H9 (cell line): ENCODE measurements around the gene TTC3. TPM values are rescaled to one million over a fixed set of nuclear protein-coding genes. Genes with fewer than 3 reads are reported as not detected.

Source experiments
- DNase-seq: peaks from one replicate; pipeline ENCODE4 v3.0.0-alpha.2; 2017
- H2AFZ ChIP-seq: one replicate; pipeline ENCODE4 v1.6.1; 2013; ENCODE audit warnings: mild to moderate bottlenecking, low read length, control low read depth, moderate library complexity
- H2AK5ac ChIP-seq: 2 replicates; pipeline ENCODE4 v1.6.1; 2013; ENCODE audit warnings: low read length, control low read depth, mixed read lengths; ENCODE audit not compliant: insufficient read length
- H2BK120ac ChIP-seq: one replicate; pipeline ENCODE4 v1.6.1; 2013; ENCODE audit warnings: low read depth, mild to moderate bottlenecking, low read length, control low read depth, inconsistent platforms; ENCODE audit not compliant: poor library complexity, severe bottlenecking
- H2BK12ac ChIP-seq: 2 replicates; pipeline ENCODE4 v1.6.1; 2013; ENCODE audit warnings: low read length, control low read depth, mixed read lengths, low read depth; ENCODE audit not compliant: insufficient read length
- H2BK15ac ChIP-seq: 2 replicates; pipeline ENCODE4 v1.6.1; 2013; ENCODE audit warnings: low read depth, low read length, control low read depth
- H2BK20ac ChIP-seq: one replicate; pipeline ENCODE4 v1.6.1; 2013; ENCODE audit warnings: low read depth, mild to moderate bottlenecking, low read length, control low read depth, inconsistent platforms; ENCODE audit not compliant: poor library complexity, severe bottlenecking
- H2BK5ac ChIP-seq: 2 replicates; pipeline ENCODE4 v1.6.1; 2013; ENCODE audit warnings: low read length, control low read depth, mixed read lengths; ENCODE audit not compliant: insufficient read length
- H3K14ac ChIP-seq: 2 replicates; pipeline ENCODE4 v1.6.1; 2013; ENCODE audit warnings: low read length, control low read depth; ENCODE audit not compliant: insufficient read depth
- H3K18ac ChIP-seq: 2 replicates; pipeline ENCODE4 v1.6.1; 2013; ENCODE audit warnings: low read depth, mild to moderate bottlenecking, mixed read lengths, low read length, control low read depth; ENCODE audit not compliant: insufficient read length
- H3K23ac ChIP-seq: 2 replicates; pipeline ENCODE4 v1.6.1; 2013; ENCODE audit warnings: low read length, control low read depth, mixed read lengths, low read depth; ENCODE audit not compliant: insufficient read length
- H3K23me2 ChIP-seq: 2 replicates; pipeline ENCODE4 v1.6.1; 2013; ENCODE audit warnings: low read depth, mild to moderate bottlenecking, mixed read lengths, low read length, control low read depth; ENCODE audit not compliant: insufficient read length, poor library complexity, severe bottlenecking
- H3K27ac ChIP-seq: 2 replicates; pipeline ENCODE4 v1.5.1; 2013; ENCODE audit warnings: low read length, control low read depth, mixed read lengths, low read depth; ENCODE audit not compliant: insufficient read length
- H3K27me3 ChIP-seq: 2 replicates; pipeline ENCODE4 v1.6.1; 2013; ENCODE audit warnings: low read length, control low read depth, inconsistent platforms; ENCODE audit not compliant: insufficient read depth
- H3K4ac ChIP-seq: 2 replicates; pipeline ENCODE4 v1.6.1; 2013; ENCODE audit warnings: low read depth, mild to moderate bottlenecking, control low read depth, inconsistent platforms, low read length, moderate library complexity
- H3K4me1 ChIP-seq: 2 replicates; pipeline ENCODE4 v1.6.1; 2013; ENCODE audit warnings: low read length, control low read depth, inconsistent platforms; ENCODE audit not compliant: insufficient read depth
- H3K4me2 ChIP-seq: 2 replicates; pipeline ENCODE4 v1.6.1; 2013; ENCODE audit warnings: low read length, control low read depth, mixed read lengths; ENCODE audit not compliant: insufficient read length, insufficient read depth
- H3K56ac ChIP-seq: 2 replicates; pipeline ENCODE4 v1.6.1; 2013; ENCODE audit warnings: low read depth, mild to moderate bottlenecking, mixed read lengths, low read length, control low read depth; ENCODE audit not compliant: insufficient read length
- H3K79me1 ChIP-seq: 2 replicates; pipeline ENCODE4 v1.6.1; 2013; ENCODE audit warnings: low read depth, mild to moderate bottlenecking, moderate library complexity, low read length, control low read depth, inconsistent platforms; ENCODE audit not compliant: insufficient read depth, poor library complexity, severe bottlenecking
- H3K79me2 ChIP-seq: 2 replicates; pipeline ENCODE4 v1.6.1; 2013; ENCODE audit warnings: low read length, control low read depth, inconsistent platforms; ENCODE audit not compliant: insufficient read depth
- H3K9ac ChIP-seq: 2 replicates; pipeline ENCODE4 v1.6.1; 2013; ENCODE audit warnings: low read length, control low read depth, mixed read lengths; ENCODE audit not compliant: insufficient read length; ENCODE audit errors: extremely low read depth
- H3K9me3 ChIP-seq: one replicate; pipeline ENCODE4 v1.6.1; 2013; ENCODE audit warnings: low read depth, low read length, inconsistent platforms; ENCODE audit not compliant: control insufficient read depth
- H3T11ph ChIP-seq: one replicate; pipeline ENCODE4 v1.6.1; 2013; ENCODE audit warnings: mild to moderate bottlenecking, low read length, control low read depth, inconsistent platforms
- H4K20me1 ChIP-seq: one replicate; pipeline ENCODE4 v1.6.1; 2013; ENCODE audit not compliant: control insufficient read depth, insufficient read length, insufficient read depth
- H4K5ac ChIP-seq: 2 replicates; pipeline ENCODE4 v1.6.1; 2013; ENCODE audit warnings: low read depth, mild to moderate bottlenecking, mixed read lengths, low read length, control low read depth; ENCODE audit not compliant: insufficient read length
- H4K8ac ChIP-seq: replicated peaks from 2 replicates; pipeline ENCODE4 v1.6.1; 2013; ENCODE audit warnings: low read length, control low read depth, mixed read lengths, low read depth; ENCODE audit not compliant: insufficient read length
- H4K91ac ChIP-seq: 2 replicates; pipeline ENCODE4 v1.6.1; 2013; ENCODE audit warnings: low read depth, mild to moderate bottlenecking, moderate library complexity, mixed read lengths, low read length, control low read depth; ENCODE audit not compliant: insufficient read length
- H3K27ac Mint-ChIP-seq, 3 experiments: 2 replicates in 2 of 3; 3 replicates in 1 of 3; pipeline ENCODE4 v1.8.0; 2020 to 2021; ENCODE audit warnings: mixed read lengths in 3 of 3, mild to moderate bottlenecking in 1 of 3, moderate library complexity in 1 of 3
- H3K27me3 Mint-ChIP-seq: 2 replicates; pipeline ENCODE4 v1.8.0; 2021; ENCODE audit warnings: low read depth, mild to moderate bottlenecking, moderate library complexity, mixed read lengths
- H3K36me3 Mint-ChIP-seq, 3 experiments: 2 replicates in 2 of 3; 3 replicates in 1 of 3; pipeline ENCODE4 v1.8.0; 2020 to 2021; ENCODE audit warnings: low read depth in 3 of 3, mixed read lengths in 3 of 3; ENCODE audit not compliant: insufficient read depth in 1 of 3
- H3K4me1 Mint-ChIP-seq, 2 experiments: 2 replicates each; pipeline ENCODE4 v1.8.0; 2020; ENCODE audit warnings: mixed read lengths in 2 of 2
- H3K4me3 Mint-ChIP-seq, 2 experiments: 2 replicates in 1 of 2; 3 replicates in 1 of 2; pipeline ENCODE4 v1.8.0; 2020 to 2021; ENCODE audit warnings: mild to moderate bottlenecking in 2 of 2, mixed read lengths in 2 of 2, moderate library complexity in 1 of 2
- H3K9me3 Mint-ChIP-seq, 2 experiments: 2 replicates in 1 of 2; 3 replicates in 1 of 2; pipeline ENCODE4 v1.8.0; 2020; ENCODE audit warnings: mild to moderate bottlenecking in 2 of 2, mixed read lengths in 2 of 2, moderate library complexity in 1 of 2
- WGBS: extraction: QIAGEN DNeasy Blood & Tissue Kit; methylation state at CpG from one replicate; pipeline ENCODE4 v1.1.7; 2013; ENCODE audit warnings: missing lambda C conversion rate, low lambda C conversion rate, mixed read lengths; ENCODE audit not compliant: insufficient read length; ENCODE audit errors: extremely low coverage; 5-methylcytosine and 5-hydroxymethylcytosine counted together
- total RNA-seq: library from RNA; stranded (reverse); gene quantifications from 2 replicates; pipeline ENCODE4 v1.2.1, GENCODE V29; 2021
- TF ChIP-seq, protein P1 (sequence below): fragments of 200-600 bp; sonication (generic); conservative IDR thresholded peaks from 3 replicates; pipeline ENCODE4 v1.8.0; 2021; ENCODE audit warnings: antibody characterized with exemption, mild to moderate bottlenecking

TTC3 gene
- total RNA-seq, 1 experiment from 2014 or later = 46.5 TPM

DNA sequence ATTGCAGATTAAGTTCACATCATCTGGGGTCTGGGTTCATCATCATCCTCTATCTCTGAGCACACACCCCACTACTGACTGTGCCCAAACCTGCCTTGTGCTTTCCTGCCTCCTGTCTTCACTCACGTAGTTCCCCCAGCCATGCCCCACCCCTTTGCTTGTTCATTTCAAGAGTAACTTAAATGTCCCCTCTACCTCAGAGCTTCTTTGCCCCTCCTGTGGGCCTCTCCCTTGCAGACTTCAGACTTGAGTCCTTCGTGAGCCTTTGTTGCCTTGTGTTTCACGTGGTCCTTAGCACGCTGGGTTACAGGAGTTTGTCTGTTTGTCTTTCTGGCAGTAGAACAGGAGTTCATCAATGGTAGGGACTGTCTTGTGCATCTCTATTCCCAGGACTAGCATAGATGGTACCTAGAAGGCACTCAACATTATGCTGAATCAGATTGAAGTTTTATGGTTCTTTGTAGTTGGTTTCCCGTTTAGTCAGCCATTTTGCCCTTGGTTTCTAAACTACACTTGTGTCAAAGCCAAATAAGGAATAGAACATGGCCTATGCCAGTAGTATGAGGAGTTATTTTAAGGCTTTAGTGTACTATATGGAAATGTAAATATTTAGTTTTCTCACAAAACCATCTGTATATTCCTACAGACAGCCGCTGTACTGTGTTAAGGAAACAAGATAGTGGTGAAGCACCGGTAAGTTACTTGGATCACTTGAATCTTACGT lies 86.2 kb downstream of the TTC3 start:
- no peaks in the 10 kb centered on the region for H3K4me1 ChIP-seq
- TF ChIP-seq, protein P1, sequence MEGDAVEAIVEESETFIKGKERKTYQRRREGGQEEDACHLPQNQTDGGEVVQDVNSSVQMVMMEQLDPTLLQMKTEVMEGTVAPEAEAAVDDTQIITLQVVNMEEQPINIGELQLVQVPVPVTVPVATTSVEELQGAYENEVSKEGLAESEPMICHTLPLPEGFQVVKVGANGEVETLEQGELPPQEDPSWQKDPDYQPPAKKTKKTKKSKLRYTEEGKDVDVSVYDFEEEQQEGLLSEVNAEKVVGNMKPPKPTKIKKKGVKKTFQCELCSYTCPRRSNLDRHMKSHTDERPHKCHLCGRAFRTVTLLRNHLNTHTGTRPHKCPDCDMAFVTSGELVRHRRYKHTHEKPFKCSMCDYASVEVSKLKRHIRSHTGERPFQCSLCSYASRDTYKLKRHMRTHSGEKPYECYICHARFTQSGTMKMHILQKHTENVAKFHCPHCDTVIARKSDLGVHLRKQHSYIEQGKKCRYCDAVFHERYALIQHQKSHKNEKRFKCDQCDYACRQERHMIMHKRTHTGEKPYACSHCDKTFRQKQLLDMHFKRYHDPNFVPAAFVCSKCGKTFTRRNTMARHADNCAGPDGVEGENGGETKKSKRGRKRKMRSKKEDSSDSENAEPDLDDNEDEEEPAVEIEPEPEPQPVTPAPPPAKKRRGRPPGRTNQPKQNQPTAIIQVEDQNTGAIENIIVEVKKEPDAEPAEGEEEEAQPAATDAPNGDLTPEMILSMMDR = no peak
- H3K23ac ChIP-seq = no peak overlapping the region
- no peak overlapping the region for H3K4ac ChIP-seq
- H3K23me2 ChIP-seq = no peaks in the 10 kb centered on the region
- no peak overlapping the region for H3K14ac ChIP-seq
- H3T11ph ChIP-seq = no peak overlapping the region
- Mint-ChIP-seq H3K4me3 (no peak overlapping the region), H3K4me1 (peaks cover 7 to 10% of the 10 kb centered on the region in 2 experiments), H3K9me3 (no peaks in the 10 kb centered on the region), H3K36me3 (peaks cover 0 to 16% (median 4%) of the 10 kb centered on the region in 3 experiments; a peak in 5 of 7 replicates), H3K27ac (0 out of 7 replicates have a peak overlapping the region, but pooled peaks of 1 of the 3 experiments have one; percentile 8), H3K27me3 (no peaks in the 10 kb centered on the region)
- H2BK15ac ChIP-seq = no peak overlapping the region
- no peak overlapping the region for H2BK120ac ChIP-seq
- H3K56ac ChIP-seq = no peak overlapping the region
- H3K4me2 ChIP-seq = no peak overlapping the region
- no peak overlapping the region for H3K27ac ChIP-seq
- H4K5ac ChIP-seq = no peak overlapping the region
- no peak overlapping the region for H2AFZ ChIP-seq
- no peak overlapping the region for H2BK20ac ChIP-seq
- no peak overlapping the region for H2AK5ac ChIP-seq
- H2BK12ac ChIP-seq = no peak overlapping the region
- H4K20me1 ChIP-seq = no peaks in the 10 kb centered on the region
- H3K9me3 ChIP-seq = no peaks in the 10 kb centered on the region
- no peak overlapping the region for H4K91ac ChIP-seq
- H3K9ac ChIP-seq = no peak overlapping the region
- no peaks in the 10 kb centered on the region for H3K79me1 ChIP-seq
- no CpG with 5 or more reads among the region's 8 CpGs for WGBS
- H4K8ac ChIP-seq = no peak overlapping the region
- no peak for DNase-seq
- H3K18ac ChIP-seq = no peak overlapping the region
- H3K79me2 ChIP-seq = no peaks in the 10 kb centered on the region
- no peaks in the 10 kb centered on the region for H3K27me3 ChIP-seq
- H2BK5ac ChIP-seq = no peak overlapping the region
